Activated CD4-positive, alpha-beta T cell treated with anti-CD3 and anti-CD28 coated beads, Interleukin-2, amount 10 ng/mL, durations not matched to agents 7 days and 5 days (primary cell): ENCODE measurements around the gene TMEM135. TPM values are rescaled to one million over a fixed set of nuclear protein-coding genes. Genes with fewer than 3 reads are reported as not detected.

Experiments used
- CTCF ChIA-PET: fragments of 350-600 bp; sonication (Branson Sonifier 250); formaldehyde crosslinking; loops from one replicate; lab custom pipeline; 2021; ENCODE audit warnings: antibody characterized with exemption; lab: Charles Lee
- POLR2A ChIA-PET: fragments of 350-600 bp; sonication (Branson Sonifier 250); formaldehyde crosslinking; loops from one replicate; lab custom pipeline; 2021; ENCODE audit warnings: antibody characterized with exemption; lab: Charles Lee
- DNase-seq: peaks from one replicate; pipeline ENCODE4 v3.0.0-alpha.2; 2020
- H3K27ac Mint-ChIP-seq: one replicate; pipeline ENCODE4 v1.8.0; 2021; ENCODE audit warnings: mild to moderate bottlenecking, moderate library complexity, mixed read lengths
- H3K27me3 Mint-ChIP-seq: one replicate; pipeline ENCODE4 v1.8.0; 2021; ENCODE audit warnings: mixed read lengths
- H3K36me3 Mint-ChIP-seq: one replicate; pipeline ENCODE4 v1.8.0; 2021; ENCODE audit warnings: low read depth, mixed read lengths
- H3K4me1 Mint-ChIP-seq: one replicate; pipeline ENCODE4 v1.8.0; 2021; ENCODE audit warnings: mixed read lengths
- H3K4me3 Mint-ChIP-seq: one replicate; pipeline ENCODE4 v1.8.0; 2021; ENCODE audit warnings: mild to moderate bottlenecking, moderate library complexity, mixed read lengths
- H3K9me3 Mint-ChIP-seq: one replicate; pipeline ENCODE4 v1.8.0; 2021; ENCODE audit warnings: mixed read lengths
- total RNA-seq, 2 experiments: library from RNA; stranded (reverse); gene quantifications; one replicate each; pipeline ENCODE4 v1.2.3, GENCODE V29; 2021

Gene TMEM135
- total RNA-seq, 2 experiments from 2014 or later: 32.9 to 33.1 TPM

- no peak overlapping the region for H3K27ac Mint-ChIP-seq
- CTCF ChIA-PET: no interaction called here
- H3K36me3 Mint-ChIP-seq: peaks cover 10% of the 10 kb centered on the region
- no peak for DNase-seq
- H3K9me3 Mint-ChIP-seq: peaks cover 16% of the 10 kb centered on the region
- H3K27me3 Mint-ChIP-seq: no peaks in the 10 kb centered on the region
- POLR2A ChIA-PET: no interaction called here
- no peak overlapping the region for H3K4me3 Mint-ChIP-seq
- no peaks in the 10 kb centered on the region for H3K4me1 Mint-ChIP-seq
Observed at GRCh38 chr11:87235366-87235765, 197.6 kb downstream of the TMEM135 start.

GRCh38 chr11:87236368-87236767 lies 198.6 kb downstream of the TMEM135 start:
- H3K27me3 Mint-ChIP-seq: no peaks in the 10 kb centered on the region
- H3K27ac Mint-ChIP-seq: no peak overlapping the region
- ChIA-PET CTCF (no interaction called here), POLR2A (no interaction called here)
- H3K36me3 Mint-ChIP-seq: peaks cover 6% of the 10 kb centered on the region
- H3K4me3 Mint-ChIP-seq: no peak overlapping the region
- peaks cover 12% of the 10 kb centered on the region for H3K9me3 Mint-ChIP-seq
- DNase-seq: no peak
- H3K4me1 Mint-ChIP-seq: no peaks in the 10 kb centered on the region

GRCh38 chr11:87239001-87239400 lies 201.3 kb downstream of the TMEM135 start:
- H3K27me3 Mint-ChIP-seq: no peaks in the 10 kb centered on the region
- peaks cover 2% of the 10 kb centered on the region for H3K9me3 Mint-ChIP-seq
- DNase-seq: no peak
- no peaks in the 10 kb centered on the region for H3K4me1 Mint-ChIP-seq
- H3K4me3 Mint-ChIP-seq: no peak overlapping the region
- H3K36me3 Mint-ChIP-seq: peaks cover 4% of the 10 kb centered on the region
- no peak overlapping the region for H3K27ac Mint-ChIP-seq
- ChIA-PET CTCF (no interaction called here), POLR2A (no interaction called here)

GRCh38 chr11:87239531-87239930 lies 201.8 kb downstream of the TMEM135 start:
- Mint-ChIP-seq H3K27me3 (no peaks in the 10 kb centered on the region), H3K27ac (no peak overlapping the region), H3K9me3 (peaks cover 1% of the 10 kb centered on the region), H3K4me3 (no peak overlapping the region), H3K4me1 (no peaks in the 10 kb centered on the region), H3K36me3 (peaks cover 4% of the 10 kb centered on the region)
- CTCF ChIA-PET: no interaction called here
- no peak for DNase-seq
- POLR2A ChIA-PET: no interaction called here

GRCh38 chr11:87251560-87251959 lies 213.8 kb downstream of the TMEM135 start:
- H3K4me3 Mint-ChIP-seq: no peak overlapping the region
- POLR2A ChIA-PET: no interaction called here

DNA sequence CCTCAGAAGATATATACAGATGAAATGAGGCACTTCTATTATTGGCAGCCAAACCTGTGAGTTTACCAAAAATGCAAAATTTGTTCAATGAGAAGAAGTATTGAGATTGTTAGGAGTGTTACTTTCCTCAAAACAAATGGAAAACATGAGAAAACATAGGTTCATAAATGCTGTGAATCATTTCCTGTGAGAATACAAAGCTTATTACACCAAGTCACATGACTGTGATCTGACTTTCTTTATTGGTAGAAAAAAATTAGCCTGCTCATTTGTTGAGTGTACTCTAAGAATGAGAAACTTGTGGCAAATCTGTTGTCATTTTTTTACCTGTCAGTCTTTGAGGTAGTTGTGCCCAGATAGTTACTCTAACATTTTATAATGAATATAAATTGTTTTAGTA lies 215.1 kb downstream of the TMEM135 start:
- no peak for DNase-seq
- Mint-ChIP-seq H3K27me3 (no peaks in the 10 kb centered on the region), H3K27ac (no peak overlapping the region), H3K4me1 (peaks cover 15% of the 10 kb centered on the region), H3K36me3 (peaks cover 6% of the 10 kb centered on the region), H3K9me3 (peaks cover 2% of the 10 kb centered on the region), H3K4me3 (no peak overlapping the region)
- ChIA-PET CTCF (no interaction called here), POLR2A (no interaction called here)

More at GRCh38 chr11:87251560-87251959, 213.8 kb downstream of the TMEM135 start:
- H3K4me1 Mint-ChIP-seq: peaks cover 15% of the 10 kb centered on the region
- DNase-seq: no peak
- CTCF ChIA-PET: no interaction called here
- no peaks in the 10 kb centered on the region for H3K27me3 Mint-ChIP-seq
- no peak overlapping the region for H3K27ac Mint-ChIP-seq
- peaks cover 6% of the 10 kb centered on the region for H3K36me3 Mint-ChIP-seq
- H3K9me3 Mint-ChIP-seq: peaks cover 2% of the 10 kb centered on the region

DNA sequence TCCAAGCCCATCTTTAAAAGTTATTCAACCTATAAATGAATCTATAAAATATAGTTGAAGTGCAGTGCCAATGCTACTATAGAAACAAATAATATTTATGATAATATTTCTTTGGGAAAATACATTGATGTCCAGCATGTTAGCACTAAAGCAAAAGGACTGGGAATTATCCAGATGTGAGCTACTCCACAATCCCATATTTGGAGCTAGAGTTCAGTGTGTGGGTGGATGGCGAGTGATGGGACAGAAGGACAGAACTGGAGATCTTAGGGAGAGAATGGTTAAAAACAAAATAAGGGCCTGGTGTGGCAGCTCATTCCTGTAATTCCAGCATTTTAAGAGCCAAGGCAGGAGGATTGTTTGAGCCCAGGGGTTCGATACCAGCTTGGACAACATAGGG lies 216.8 kb downstream of the TMEM135 start:
- CTCF ChIA-PET: no interaction called here
- H3K9me3 Mint-ChIP-seq: peaks cover 2% of the 10 kb centered on the region
- peaks cover 3% of the 10 kb centered on the region for H3K36me3 Mint-ChIP-seq
- POLR2A ChIA-PET: no interaction called here
- no peak for DNase-seq
- H3K4me1 Mint-ChIP-seq: peaks cover 15% of the 10 kb centered on the region
- no peak overlapping the region for H3K27ac Mint-ChIP-seq
- no peak overlapping the region for H3K4me3 Mint-ChIP-seq
- no peaks in the 10 kb centered on the region for H3K27me3 Mint-ChIP-seq

- no peak overlapping the region for H3K4me3 Mint-ChIP-seq
- ChIA-PET CTCF (interaction anchor here (1.1 kb wide), 1 partner anchor 240 kb away, joined by 3 read pairs; no protein-coding TSS in a partner anchor), POLR2A (no interaction called here)
- H3K27ac Mint-ChIP-seq: peak overlapping the region; percentile 6
- H3K4me1 Mint-ChIP-seq: peaks cover 15% of the 10 kb centered on the region
- H3K36me3 Mint-ChIP-seq: peaks cover 3% of the 10 kb centered on the region
- DNase-seq: no peak
- H3K27me3 Mint-ChIP-seq: no peaks in the 10 kb centered on the region
- peaks cover 2% of the 10 kb centered on the region for H3K9me3 Mint-ChIP-seq
Observed at GRCh38 chr11:87255589-87255988, 217.9 kb downstream of the TMEM135 start.

DNA sequence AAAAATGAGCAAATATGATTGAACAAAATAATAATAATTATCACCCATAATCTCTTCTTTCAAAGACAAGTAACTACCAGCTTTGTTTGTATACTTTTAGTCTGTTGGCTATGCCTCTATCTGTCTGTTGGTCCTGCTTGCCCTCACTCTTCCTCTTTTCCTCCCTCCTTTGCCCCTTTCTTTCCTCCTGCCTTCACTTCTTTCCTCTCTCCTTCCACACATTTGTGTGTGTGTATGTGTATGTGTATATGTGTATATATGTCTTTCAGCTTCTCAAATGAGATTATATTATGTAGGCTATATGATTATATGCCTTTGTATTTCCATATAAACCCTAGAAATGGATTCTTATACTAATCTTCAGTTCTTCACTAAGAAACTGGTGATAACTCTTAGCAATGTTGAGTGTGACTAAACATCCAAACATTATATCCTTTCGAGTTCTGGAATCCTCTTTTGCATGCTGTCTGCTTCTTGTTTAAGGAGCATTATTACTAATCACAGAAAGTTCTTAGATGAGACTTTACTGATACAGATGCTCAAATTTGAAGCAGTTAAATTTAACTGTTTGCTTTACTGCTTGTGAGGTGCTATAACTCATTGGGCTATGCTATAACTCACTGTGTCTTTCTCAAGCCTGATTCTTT lies 219.1 kb downstream of the TMEM135 start:
- Mint-ChIP-seq H3K27me3 (no peaks in the 10 kb centered on the region), H3K9me3 (peaks cover 2% of the 10 kb centered on the region), H3K27ac (peak overlapping the region; percentile 68), H3K4me3 (no peak overlapping the region), H3K4me1 (peaks cover 14% of the 10 kb centered on the region), H3K36me3 (peaks cover 3% of the 10 kb centered on the region)
- no peak for DNase-seq
- POLR2A ChIA-PET: no interaction called here
- CTCF ChIA-PET: no interaction called here

GRCh38 chr11:87258171-87258833 lies 220.6 kb downstream of the TMEM135 start:
- ChIA-PET CTCF (no interaction called here), POLR2A (no interaction called here)
- Mint-ChIP-seq H3K27me3 (no peaks in the 10 kb centered on the region), H3K9me3 (no peaks in the 10 kb centered on the region), H3K4me1 (peaks cover 7% of the 10 kb centered on the region), H3K4me3 (no peak overlapping the region), H3K27ac (no peak overlapping the region), H3K36me3 (no peaks in the 10 kb centered on the region)
- no peak for DNase-seq

- Mint-ChIP-seq H3K4me3 (no peak overlapping the region), H3K4me1 (peaks cover 7% of the 10 kb centered on the region), H3K27ac (no peak overlapping the region), H3K36me3 (no peaks in the 10 kb centered on the region), H3K27me3 (no peaks in the 10 kb centered on the region), H3K9me3 (no peaks in the 10 kb centered on the region)
- no peak for DNase-seq
- ChIA-PET POLR2A (no interaction called here), CTCF (no interaction called here)
Observed at GRCh38 chr11:87259736-87260135, 222.0 kb downstream of the TMEM135 start.

- Mint-ChIP-seq H3K4me3 (no peak overlapping the region), H3K4me1 (no peaks in the 10 kb centered on the region), H3K36me3 (no peaks in the 10 kb centered on the region), H3K9me3 (no peaks in the 10 kb centered on the region), H3K27me3 (no peaks in the 10 kb centered on the region), H3K27ac (no peak overlapping the region)
- CTCF ChIA-PET: no interaction called here
- no peak for DNase-seq
- POLR2A ChIA-PET: no interaction called here
Observed at GRCh38 chr11:87260811-87261210, 223.1 kb downstream of the TMEM135 start.

- ChIA-PET CTCF (no interaction called here), POLR2A (no interaction called here)
- Mint-ChIP-seq H3K4me1 (no peaks in the 10 kb centered on the region), H3K27me3 (no peaks in the 10 kb centered on the region), H3K27ac (no peak overlapping the region), H3K9me3 (no peaks in the 10 kb centered on the region), H3K36me3 (no peaks in the 10 kb centered on the region), H3K4me3 (no peak overlapping the region)
- DNase-seq: no peak
Observed at GRCh38 chr11:87263264-87263838, 225.6 kb downstream of the TMEM135 start.
